ENCODE measurements around the gene LYRM1. TPM values are rescaled to one million over a fixed set of nuclear protein-coding genes. Genes with fewer than 3 reads are reported as not detected.

Gene LYRM1
- total RNA-seq, 4 donors from 2014 or later: 36.4 to 74.7 (median 38.8) TPM

GRCh38 chr16:20868890-20869289 is 31.7 kb upstream of the LYRM1 start:
- ATAC-seq (peak; percentile 78 to 79), DNase-seq (peak; percentile 48 to 78)
- no peaks in the 10 kb centered on the region for H3K27me3 ChIP-seq
- H3K27ac ChIP-seq: peak overlapping the region in 3 of 4 donors; percentile 30 to 64 (median 57)
- intact Hi-C loops (cut with DNase I; ENCODE audit: low total_unique reads) (no loop called here), in situ Hi-C loops (cut with MboI; ENCODE audit: low sequenced_read_pairs in 4 of 4) (loop anchor here in 1 of 4 donors (25.0 kb wide), 1 partner anchor 418 kb away; the partner anchor contains the start of gene CRYM)
- H3K4me3 ChIP-seq: no peak overlapping the region
- TF ChIP-seq, protein P1, sequence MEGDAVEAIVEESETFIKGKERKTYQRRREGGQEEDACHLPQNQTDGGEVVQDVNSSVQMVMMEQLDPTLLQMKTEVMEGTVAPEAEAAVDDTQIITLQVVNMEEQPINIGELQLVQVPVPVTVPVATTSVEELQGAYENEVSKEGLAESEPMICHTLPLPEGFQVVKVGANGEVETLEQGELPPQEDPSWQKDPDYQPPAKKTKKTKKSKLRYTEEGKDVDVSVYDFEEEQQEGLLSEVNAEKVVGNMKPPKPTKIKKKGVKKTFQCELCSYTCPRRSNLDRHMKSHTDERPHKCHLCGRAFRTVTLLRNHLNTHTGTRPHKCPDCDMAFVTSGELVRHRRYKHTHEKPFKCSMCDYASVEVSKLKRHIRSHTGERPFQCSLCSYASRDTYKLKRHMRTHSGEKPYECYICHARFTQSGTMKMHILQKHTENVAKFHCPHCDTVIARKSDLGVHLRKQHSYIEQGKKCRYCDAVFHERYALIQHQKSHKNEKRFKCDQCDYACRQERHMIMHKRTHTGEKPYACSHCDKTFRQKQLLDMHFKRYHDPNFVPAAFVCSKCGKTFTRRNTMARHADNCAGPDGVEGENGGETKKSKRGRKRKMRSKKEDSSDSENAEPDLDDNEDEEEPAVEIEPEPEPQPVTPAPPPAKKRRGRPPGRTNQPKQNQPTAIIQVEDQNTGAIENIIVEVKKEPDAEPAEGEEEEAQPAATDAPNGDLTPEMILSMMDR (IDR thresholded peaks at IDR 0.05 in 4 of 5, conservative IDR thresholded peaks at IDR 0.05 in 1 of 5): no peak
- TF ChIP-seq POLR2A (IDR thresholded peaks at IDR 0.05): no peak
- H3K36me3 ChIP-seq: no peaks in the 10 kb centered on the region
- H3K4me1 ChIP-seq: peaks cover 58 to 71% of the 10 kb centered on the region in 2 donors
- H3K9me3 ChIP-seq: no peaks in the 10 kb centered on the region

GRCh38 chr16:20870122-20870820 is 30.3 kb upstream of the LYRM1 start:
- H3K27me3 ChIP-seq: no peaks in the 10 kb centered on the region
- TF ChIP-seq POLR2A (IDR thresholded peaks at IDR 0.05): no peak
- TF ChIP-seq, protein P1 (IDR thresholded peaks at IDR 0.05 in 4 of 5, conservative IDR thresholded peaks at IDR 0.05 in 1 of 5): no peak
- peaks cover 68 to 84% of the 10 kb centered on the region in 2 donors for H3K4me1 ChIP-seq
- intact Hi-C loops (cut with DNase I; ENCODE audit: low total_unique reads): no loop called here
- ATAC-seq (peak in 1 of 2 donors; percentile 31), DNase-seq (no peak)
- no peaks in the 10 kb centered on the region for H3K9me3 ChIP-seq
- peak overlapping the region in 3 of 4 donors; percentile 37 to 64 (median 43) for H3K27ac ChIP-seq
- no peaks in the 10 kb centered on the region for H3K36me3 ChIP-seq
- no peak overlapping the region for H3K4me3 ChIP-seq
- in situ Hi-C loops (cut with MboI; ENCODE audit: low sequenced_read_pairs in 4 of 4): loop anchor here in 1 of 4 donors (25.0 kb wide), 1 partner anchor 417 kb away; the partner anchor contains the start of gene CRYM

- Histone ChIP-seq H3K27ac (peak overlapping the region in 3 of 4 donors; percentile 37 to 64 (median 43)), H3K4me3 (no peak overlapping the region), H3K4me1 (peaks cover 58 to 77% of the 10 kb centered on the region in 2 donors), H3K27me3 (no peaks in the 10 kb centered on the region), H3K9me3 (no peaks in the 10 kb centered on the region), H3K36me3 (no peaks in the 10 kb centered on the region)
- no peak for TF ChIP-seq POLR2A (IDR thresholded peaks at IDR 0.05)
- TF ChIP-seq, protein P1 (IDR thresholded peaks at IDR 0.05 in 4 of 5, conservative IDR thresholded peaks at IDR 0.05 in 1 of 5): no peak
- DNase-seq: no peak
- intact Hi-C loops (cut with DNase I; ENCODE audit: low total_unique reads): no loop called here
- in situ Hi-C loops (cut with MboI; ENCODE audit: low sequenced_read_pairs in 4 of 4): loop anchor here in 1 of 4 donors (25.0 kb wide), 1 partner anchor 416 kb away; the partner anchor contains the start of gene CRYM
- ATAC-seq: no peak
Measured at GRCh38 chr16:20871258-20871657, 29.3 kb upstream of the LYRM1 start.

DNA sequence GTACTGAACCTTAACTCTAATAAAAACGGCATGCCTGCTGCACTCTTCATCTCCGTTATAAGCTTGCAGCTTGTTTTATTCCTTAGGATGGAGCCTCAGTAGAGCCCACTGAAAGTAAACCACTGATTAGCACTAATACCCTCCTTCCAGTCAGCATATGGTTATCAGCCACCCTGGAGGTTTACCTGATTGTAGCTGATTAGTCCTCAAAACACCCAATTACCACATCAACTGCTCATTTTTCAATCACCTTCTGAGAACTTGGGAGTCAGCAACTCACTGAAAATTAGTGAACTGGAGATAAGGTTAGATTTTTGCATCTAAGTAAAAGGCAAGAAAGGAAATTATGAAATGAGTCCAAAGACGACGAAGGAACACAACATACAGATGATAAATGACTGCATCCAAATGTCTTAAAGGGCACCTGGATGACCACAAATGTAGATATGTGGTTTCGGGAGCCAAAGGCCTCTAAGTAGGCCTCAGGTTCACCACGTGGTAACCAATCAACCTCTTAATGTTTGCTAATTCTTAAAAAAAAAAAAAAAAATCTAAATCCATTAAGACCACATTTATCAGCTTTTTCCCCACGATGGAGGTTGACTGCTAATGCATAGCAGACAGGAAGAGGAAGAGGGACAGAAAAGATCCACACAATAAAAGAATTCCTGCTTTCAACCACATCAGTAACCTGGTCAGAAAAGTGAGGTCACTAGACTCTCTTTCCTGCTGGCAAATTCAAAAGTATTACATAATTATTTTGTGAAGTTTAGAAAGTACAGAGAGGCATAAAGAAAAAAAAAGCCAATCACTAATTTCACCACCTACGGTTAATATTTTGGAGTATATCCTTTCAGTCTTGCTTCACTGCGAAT is 28.4 kb upstream of the LYRM1 start:
- no peaks in the 10 kb centered on the region for H3K9me3 ChIP-seq
- H3K4me1 ChIP-seq: peaks cover 49 to 68% of the 10 kb centered on the region in 2 donors
- H3K27me3 ChIP-seq: no peaks in the 10 kb centered on the region
- TF ChIP-seq, protein P1 (IDR thresholded peaks at IDR 0.05 in 4 of 5, conservative IDR thresholded peaks at IDR 0.05 in 1 of 5): no peak
- no peak for TF ChIP-seq POLR2A (IDR thresholded peaks at IDR 0.05)
- no peak overlapping the region for H3K4me3 ChIP-seq
- no peak overlapping the region for H3K27ac ChIP-seq
- no peak for ATAC-seq
- H3K36me3 ChIP-seq: no peaks in the 10 kb centered on the region
- no peak for DNase-seq
- in situ Hi-C loops (cut with MboI; ENCODE audit: low sequenced_read_pairs in 4 of 4) (loop anchor here in 1 of 4 donors (25.0 kb wide), 1 partner anchor 415 kb away; the partner anchor contains the start of gene CRYM), intact Hi-C loops (cut with DNase I; ENCODE audit: low total_unique reads) (no loop called here)
